Astrocyte (in vitro differentiated cells and primary cell): ENCODE measurements around the gene NFAT5. TPM values are rescaled to one million over a fixed set of nuclear protein-coding genes. Genes with fewer than 3 reads are reported as not detected.

Experiments
- DNase-seq: peaks from one replicate; pipeline ENCODE4 v3.0.0-alpha.2; 2010; ENCODE audit warnings: low read depth
- FAIRE-seq: peaks from 2 replicates; lab custom pipeline; 2011; peaks lifted over from hg19 to GRCh38; lab: Jason Lieb, UNC
- H2AFZ ChIP-seq: 2 replicates; pipeline ENCODE4 v1.6.0; 2012; ENCODE audit warnings: low read depth, low read length, inconsistent platforms
- H3K27ac ChIP-seq: 2 replicates; pipeline ENCODE4 v1.5.1; 2011; ENCODE audit warnings: low read depth, low read length, inconsistent platforms
- H3K27me3 ChIP-seq: 2 replicates; pipeline ENCODE4 v1.6.0; 2011; ENCODE audit warnings: low read length, inconsistent platforms; ENCODE audit not compliant: insufficient read depth
- H3K36me3 ChIP-seq: 2 replicates; pipeline ENCODE4 v1.5.1; 2011; ENCODE audit warnings: low read length, inconsistent platforms; ENCODE audit not compliant: insufficient read depth
- H3K4me1 ChIP-seq: 2 replicates; pipeline ENCODE4 v1.5.1; 2011; ENCODE audit warnings: low read length, inconsistent platforms; ENCODE audit not compliant: insufficient read depth
- H3K4me2 ChIP-seq: 2 replicates; pipeline ENCODE4 v1.6.0; 2012; ENCODE audit warnings: low read length, inconsistent platforms
- H3K4me3 ChIP-seq: 2 replicates; pipeline ENCODE4 v1.5.1; 2011; ENCODE audit warnings: low read depth, mild to moderate bottlenecking, low read length, inconsistent platforms; ENCODE audit not compliant: insufficient read depth
- H3K79me2 ChIP-seq: 2 replicates; pipeline ENCODE4 v1.6.0; 2012; ENCODE audit warnings: mild to moderate bottlenecking, low read length, inconsistent platforms; ENCODE audit not compliant: insufficient read depth
- H3K9ac ChIP-seq: 2 replicates; pipeline ENCODE4 v1.6.0; 2012; ENCODE audit warnings: mild to moderate bottlenecking, low read length, inconsistent platforms
- H3K9me3 ChIP-seq: 2 replicates; pipeline ENCODE4 v1.5.1; 2012; ENCODE audit warnings: low read depth, mild to moderate bottlenecking, low read length, inconsistent platforms; ENCODE audit not compliant: insufficient read depth
- H4K20me1 ChIP-seq: 2 replicates; pipeline ENCODE4 v1.6.0; 2012; ENCODE audit warnings: low read length, inconsistent platforms; ENCODE audit not compliant: insufficient read depth
- H3K27ac Mint-ChIP-seq: one replicate; pipeline ENCODE4 v1.8.0; 2021; ENCODE audit warnings: mild to moderate bottlenecking, mixed read lengths; ENCODE audit not compliant: unreplicated experiment
- H3K27me3 Mint-ChIP-seq: one replicate; pipeline ENCODE4 v1.8.0; 2021; ENCODE audit warnings: low read depth, mixed read lengths; ENCODE audit not compliant: unreplicated experiment
- H3K36me3 Mint-ChIP-seq: one replicate; pipeline ENCODE4 v1.8.0; 2021; ENCODE audit warnings: low read depth, mixed read lengths; ENCODE audit not compliant: unreplicated experiment
- H3K4me1 Mint-ChIP-seq: one replicate; pipeline ENCODE4 v1.8.0; 2021; ENCODE audit warnings: low read depth, mixed read lengths; ENCODE audit not compliant: unreplicated experiment
- H3K4me3 Mint-ChIP-seq: one replicate; pipeline ENCODE4 v1.8.0; 2021; ENCODE audit warnings: mild to moderate bottlenecking, moderate library complexity, mixed read lengths; ENCODE audit not compliant: unreplicated experiment
- H3K9me3 Mint-ChIP-seq: one replicate; pipeline ENCODE4 v1.8.0; 2021; ENCODE audit warnings: mild to moderate bottlenecking, mixed read lengths; ENCODE audit not compliant: unreplicated experiment
- EZH2 ChIP-seq: IDR thresholded peaks from 2 replicates; pipeline ENCODE4 v1.6.1; 2012; ENCODE audit warnings: mild to moderate bottlenecking, low read length, inconsistent platforms; ENCODE audit not compliant: insufficient read depth
- total RNA-seq: library from RNA; stranded (reverse); gene quantifications from 2 replicates; pipeline ENCODE4 v1.2.1, GENCODE V29; 2021
- TF ChIP-seq, protein P1 (sequence below): IDR thresholded peaks from 2 replicates; pipeline ENCODE4 v1.5.1; 2011; ENCODE audit warnings: low read depth, mild to moderate bottlenecking, inconsistent platforms, low read length, moderate library complexity; ENCODE audit not compliant: insufficient read depth

The NFAT5 gene
- total RNA-seq, 1 donor from 2014 or later, result 96.2 TPM

DNA sequence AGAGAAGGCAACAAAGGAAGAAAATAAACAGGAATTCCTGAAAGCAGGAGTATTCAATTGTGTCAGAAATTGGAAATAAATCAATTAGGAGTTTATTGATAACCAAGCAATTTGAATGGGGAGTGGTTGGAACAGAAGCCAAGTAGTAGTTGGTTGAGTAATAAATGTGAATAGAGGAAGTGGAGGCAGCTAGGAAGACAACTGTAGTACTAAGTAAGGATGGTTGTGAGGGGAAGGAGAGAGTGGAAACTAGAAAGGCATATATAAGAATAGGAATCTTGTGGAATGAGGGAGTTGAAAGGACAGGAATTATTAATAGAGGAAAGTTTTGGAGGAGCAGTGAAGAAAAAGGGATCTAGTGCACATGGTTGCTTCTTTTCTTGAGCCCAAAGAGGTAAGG, 34.4 kb downstream of the NFAT5 start:
- TF ChIP-seq, protein P1, sequence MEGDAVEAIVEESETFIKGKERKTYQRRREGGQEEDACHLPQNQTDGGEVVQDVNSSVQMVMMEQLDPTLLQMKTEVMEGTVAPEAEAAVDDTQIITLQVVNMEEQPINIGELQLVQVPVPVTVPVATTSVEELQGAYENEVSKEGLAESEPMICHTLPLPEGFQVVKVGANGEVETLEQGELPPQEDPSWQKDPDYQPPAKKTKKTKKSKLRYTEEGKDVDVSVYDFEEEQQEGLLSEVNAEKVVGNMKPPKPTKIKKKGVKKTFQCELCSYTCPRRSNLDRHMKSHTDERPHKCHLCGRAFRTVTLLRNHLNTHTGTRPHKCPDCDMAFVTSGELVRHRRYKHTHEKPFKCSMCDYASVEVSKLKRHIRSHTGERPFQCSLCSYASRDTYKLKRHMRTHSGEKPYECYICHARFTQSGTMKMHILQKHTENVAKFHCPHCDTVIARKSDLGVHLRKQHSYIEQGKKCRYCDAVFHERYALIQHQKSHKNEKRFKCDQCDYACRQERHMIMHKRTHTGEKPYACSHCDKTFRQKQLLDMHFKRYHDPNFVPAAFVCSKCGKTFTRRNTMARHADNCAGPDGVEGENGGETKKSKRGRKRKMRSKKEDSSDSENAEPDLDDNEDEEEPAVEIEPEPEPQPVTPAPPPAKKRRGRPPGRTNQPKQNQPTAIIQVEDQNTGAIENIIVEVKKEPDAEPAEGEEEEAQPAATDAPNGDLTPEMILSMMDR, result no peak
- TF ChIP-seq EZH2, result no peak
- Histone ChIP-seq H2AFZ (no peak overlapping the region), H3K27me3 (no peaks in the 10 kb centered on the region), H3K79me2 (peaks cover 97% of the 10 kb centered on the region), H4K20me1 (peaks cover 89% of the 10 kb centered on the region), H3K4me3 (no peak overlapping the region), H3K4me2 (no peak overlapping the region), H3K4me1 (no peaks in the 10 kb centered on the region), H3K27ac (no peak overlapping the region), H3K36me3 (no peaks in the 10 kb centered on the region), H3K9me3 (no peaks in the 10 kb centered on the region), H3K9ac (no peak overlapping the region)
- FAIRE-seq (no peak), DNase-seq (no peak)
- Mint-ChIP-seq H3K27me3 (no peaks in the 10 kb centered on the region), H3K27ac (no peak overlapping the region), H3K4me1 (peaks cover 34% of the 10 kb centered on the region), H3K9me3 (no peaks in the 10 kb centered on the region), H3K4me3 (no peak overlapping the region), H3K36me3 (peaks cover 3% of the 10 kb centered on the region)

GRCh38 chr16:69601250-69601649, 35.5 kb downstream of the NFAT5 start:
- Histone ChIP-seq H3K27me3 (no peaks in the 10 kb centered on the region), H2AFZ (no peak overlapping the region), H3K4me1 (no peaks in the 10 kb centered on the region), H3K4me2 (no peak overlapping the region), H3K36me3 (no peaks in the 10 kb centered on the region), H3K4me3 (no peak overlapping the region), H3K79me2 (peaks cover 96% of the 10 kb centered on the region), H3K27ac (no peak overlapping the region), H3K9me3 (no peaks in the 10 kb centered on the region), H3K9ac (no peak overlapping the region), H4K20me1 (peaks cover 84% of the 10 kb centered on the region)
- Mint-ChIP-seq H3K9me3 (no peaks in the 10 kb centered on the region), H3K4me3 (no peak overlapping the region), H3K27ac (no peak overlapping the region), H3K4me1 (peaks cover 29% of the 10 kb centered on the region), H3K27me3 (no peaks in the 10 kb centered on the region), H3K36me3 (peaks cover 3% of the 10 kb centered on the region)
- no peak for TF ChIP-seq EZH2
- TF ChIP-seq, protein P1, result no peak
- DNase-seq, result no peak
- FAIRE-seq, result no peak

- Mint-ChIP-seq H3K9me3 (no peaks in the 10 kb centered on the region), H3K4me3 (no peak overlapping the region), H3K27me3 (no peaks in the 10 kb centered on the region), H3K36me3 (peaks cover 9% of the 10 kb centered on the region), H3K27ac (no peak overlapping the region), H3K4me1 (peaks cover 12% of the 10 kb centered on the region)
- Histone ChIP-seq H3K27ac (no peak overlapping the region), H4K20me1 (peaks cover 80% of the 10 kb centered on the region), H3K79me2 (peaks cover 94% of the 10 kb centered on the region), H3K4me3 (no peak overlapping the region), H3K27me3 (no peaks in the 10 kb centered on the region), H3K4me1 (no peaks in the 10 kb centered on the region), H3K4me2 (no peak overlapping the region), H2AFZ (no peak overlapping the region), H3K9me3 (no peaks in the 10 kb centered on the region), H3K36me3 (no peaks in the 10 kb centered on the region), H3K9ac (no peak overlapping the region)
- no peak for DNase-seq
- no peak for FAIRE-seq
- TF ChIP-seq EZH2, result no peak
- TF ChIP-seq, protein P1, result no peak
Measured at GRCh38 chr16:69606985-69607384, 41.2 kb downstream of the NFAT5 start.
